Gastroesophageal sphincter (tissue), 4 donors: Measurements from ENCODE around the gene APLP2. TPM values are rescaled to one million over a fixed set of nuclear protein-coding genes. Genes with fewer than 3 reads are reported as not detected.

Experiments used
- ATAC-seq: fragments of 150-250 bp; one replicate; pipeline ENCODE4 v1.9.1; 2016; ENCODE audit warnings: mild to moderate bottlenecking, moderate library complexity
- H3K27ac ChIP-seq, 4 donors: fragments of 200-600 bp; sonication (generic) in 3 of 4; 1 replicate in 3 of 4; 2 replicates in 1 of 4; pipeline ENCODE4 v1.5.1; 2016 to 2019
- H3K27me3 ChIP-seq: fragments of 200-600 bp; sonication (generic); one replicate; pipeline ENCODE4 v1.5.1; 2019
- H3K36me3 ChIP-seq, 2 donors: fragments of 200-600 bp; sonication (generic); one replicate each; pipeline ENCODE4 v1.5.1; 2019; ENCODE audit warnings: control low read depth in 1 of 2
- H3K4me1 ChIP-seq, 3 donors: fragments of 200-600 bp; sonication (generic); 1 replicate in 2 of 3; 2 replicates in 1 of 3; pipeline ENCODE4 v1.5.1; 2016 to 2019; ENCODE audit warnings: control low read depth in 2 of 3
- H3K4me3 ChIP-seq, 2 donors: fragments of 200-600 bp; sonication (generic); one replicate each; pipeline ENCODE4 v1.5.1; 2019; ENCODE audit warnings: mild to moderate bottlenecking in 1 of 2, moderate library complexity in 1 of 2
- H3K9me3 ChIP-seq, 3 donors: fragments of 200-600 bp; sonication (generic); one replicate each; pipeline ENCODE4 v1.5.1; 2017 to 2019; ENCODE audit warnings: control low read depth in 2 of 3
- CTCF ChIP-seq, 4 experiments: fragments of 200-600 bp in 2 of 4; fragments of 450-650 bp in 2 of 4; sonication (generic) in 1 of 4; IDR thresholded peaks; one replicate each; pipeline ENCODE4 v1.5.1; 2017 to 2019; ENCODE audit warnings: antibody characterized with exemption in 4 of 4, mild to moderate bottlenecking in 2 of 4, moderate library complexity in 2 of 4
- EP300 ChIP-seq: sonication (generic); formaldehyde crosslinking; IDR thresholded peaks from one replicate; pipeline ENCODE4 v1.6.1; 2017; ENCODE audit warnings: antibody characterized with exemption, mild to moderate bottlenecking
- POLR2A ChIP-seq, 2 donors: fragments of 450-650 bp; IDR thresholded peaks; one replicate each; pipeline ENCODE4 v1.6.1; 2017; ENCODE audit warnings: antibody characterized with exemption in 2 of 2, mild to moderate bottlenecking in 2 of 2, moderate library complexity in 1 of 2
- POLR2AphosphoS5 ChIP-seq: sonication (generic); formaldehyde crosslinking; IDR thresholded peaks from one replicate; pipeline ENCODE4 v1.6.1; 2017; ENCODE audit warnings: antibody characterized with exemption
- WGBS, 2 donors: methylation state at CpG; one replicate each; pipeline ENCODE4 v1.1.5; 2018; ENCODE audit warnings: low coverage in 1 of 2; 5-methylcytosine and 5-hydroxymethylcytosine counted together
- total RNA-seq, 4 donors: library from RNA; depleted of rRNA; stranded (reverse); fragments of >200 nt; gene quantifications; one replicate each; pipeline ENCODE4 v1.1.0, GENCODE V29; 2016

The APLP2 gene
- total RNA-seq, 4 donors from 2014 or later = 386 to 533 (median 452) TPM

GRCh38 chr11:130159657-130160497 lies 90.2 kb downstream of the APLP2 start, which contains the start of gene ST14:
TSS of gene ST14 (plus strand) at chr11:130159782. CDS start at chr11:130159980, 198 bp downstream.
- ATAC-seq = no peak

GRCh38 chr11:130160498-130161155 lies 90.9 kb downstream of the APLP2 start:
- peak overlapping the region in 1 of 2 donors; percentile 46 for H3K4me3 ChIP-seq
- H3K9me3 ChIP-seq = no peaks in the 10 kb centered on the region
- H3K27ac ChIP-seq = no peak overlapping the region
- H3K36me3 ChIP-seq = no peaks in the 10 kb centered on the region
- peaks cover 71% of the 10 kb centered on the region for H3K27me3 ChIP-seq
- 30 to 68% methylated on average over 2 to 12 of the region's 19 CpGs for WGBS, 2 donors
- no peak for ATAC-seq
- H3K4me1 ChIP-seq = peaks cover 0 to 15% (median 0%) of the 10 kb centered on the region in 3 donors
- TF ChIP-seq POLR2A (IDR thresholded peaks at IDR 0.05) = no peak
- no peak for TF ChIP-seq CTCF (IDR thresholded peaks at IDR 0.05)
- TF ChIP-seq POLR2AphosphoS5 = no peak
- no peak for TF ChIP-seq EP300

More at GRCh38 chr11:130159657-130160497, 90.2 kb downstream of the APLP2 start, which contains the start of gene ST14:
- no peaks in the 10 kb centered on the region for H3K9me3 ChIP-seq
- WGBS, 2 donors = 0% methylated on average over 5 of the region's 89 CpGs; no CpG with 5 or more reads in 1 of the 2 donors
- TF ChIP-seq EP300 (no peak), CTCF (IDR thresholded peaks at IDR 0.05) (no peak), POLR2A (IDR thresholded peaks at IDR 0.05) (no peak), POLR2AphosphoS5 (no peak)
- peaks cover 69% of the 10 kb centered on the region for H3K27me3 ChIP-seq
- peak within 1 kb of the TSS in 1 of 2 donors; percentile 46 for H3K4me3 ChIP-seq
- no peaks in the 10 kb centered on the region for H3K36me3 ChIP-seq
- H3K27ac ChIP-seq = no peak within 1 kb of the TSS
- H3K4me1 ChIP-seq = peaks cover 0 to 15% (median 0%) of the 10 kb centered on the region in 3 donors

GRCh38 chr11:130161441-130162145 lies 91.9 kb downstream of the APLP2 start:
- Histone ChIP-seq H3K27ac (no peak overlapping the region), H3K4me3 (no peak overlapping the region), H3K36me3 (no peaks in the 10 kb centered on the region), H3K9me3 (no peaks in the 10 kb centered on the region), H3K27me3 (peaks cover 68% of the 10 kb centered on the region), H3K4me1 (peaks cover 0 to 15% (median 0%) of the 10 kb centered on the region in 3 donors)
- TF ChIP-seq POLR2AphosphoS5 = no peak
- TF ChIP-seq EP300 = no peak
- TF ChIP-seq POLR2A (IDR thresholded peaks at IDR 0.05) = no peak
- no peak for TF ChIP-seq CTCF (IDR thresholded peaks at IDR 0.05)
- WGBS, 2 donors = 66 to 70% methylated on average over 2 to 6 of the region's 11 CpGs
- no peak for ATAC-seq

- no peak for TF ChIP-seq POLR2AphosphoS5
- no peak for TF ChIP-seq EP300
- no peak for TF ChIP-seq POLR2A (IDR thresholded peaks at IDR 0.05)
- TF ChIP-seq CTCF (IDR thresholded peaks at IDR 0.05) = no peak
- no peaks in the 10 kb centered on the region for H3K36me3 ChIP-seq
- H3K27me3 ChIP-seq = peaks cover 63% of the 10 kb centered on the region
- no peak overlapping the region for H3K4me3 ChIP-seq
- H3K4me1 ChIP-seq = peaks cover 0 to 15% (median 0%) of the 10 kb centered on the region in 3 donors
- no peak for ATAC-seq
- no peaks in the 10 kb centered on the region for H3K9me3 ChIP-seq
- WGBS, 2 donors = 75 to 92% methylated on average over 2 to 4 of the region's 5 CpGs
- no peak overlapping the region for H3K27ac ChIP-seq
Observed at GRCh38 chr11:130162733-130163132, 93.0 kb downstream of the APLP2 start.
